CD14-positive monocyte (primary cell): Measurements from ENCODE around the gene ARHGAP45. TPM values are rescaled to one million over a fixed set of nuclear protein-coding genes. Genes with fewer than 3 reads are reported as not detected.
A peak's percentile ranks its signal among the peaks of the same experiment; 100 is the strongest.

Experiments
- DNase-seq, 3 donors: peaks; one replicate each; pipeline ENCODE4 v3.0.0-alpha.2; 2011 to 2022
- H2AFZ ChIP-seq: 2 replicates; pipeline ENCODE4 v1.6.0; 2012; ENCODE audit warnings: mild to moderate bottlenecking, low read depth, low read length, inconsistent platforms; ENCODE audit not compliant: insufficient read depth, poor library complexity, severe bottlenecking
- H3K27ac ChIP-seq, 2 donors: 1 replicate in 1 of 2; 2 replicates in 1 of 2; pipeline ENCODE4 v1.5.1; 2012 to 2013; ENCODE audit warnings: low read length in 2 of 2, control low read depth in 1 of 2, inconsistent platforms in 1 of 2, low read depth in 1 of 2, mild to moderate bottlenecking in 1 of 2
- H3K27me3 ChIP-seq, 2 donors: one replicate each; pipeline versions ENCODE4 v1.6.0 to v1.6.1; 2011 to 2013; ENCODE audit warnings: low read length in 2 of 2; ENCODE audit not compliant: control insufficient read depth in 2 of 2, insufficient read depth in 2 of 2
- H3K36me3 ChIP-seq, 2 donors: replicated peaks in 1 of 2; 1 replicate in 1 of 2; 2 replicates in 1 of 2; pipeline versions ENCODE4 v1.5.1 to v1.6.1; 2012 to 2013; ENCODE audit warnings: low read length in 2 of 2, control low read depth in 1 of 2, inconsistent platforms in 1 of 2, mild to moderate bottlenecking in 1 of 2; ENCODE audit not compliant: insufficient read depth in 2 of 2, control insufficient read depth in 1 of 2
- H3K4me1 ChIP-seq, 2 donors: 1 replicate in 1 of 2; 2 replicates in 1 of 2; pipeline versions ENCODE4 v1.5.1 to v1.6.1; 2012 to 2013; ENCODE audit warnings: low read length in 2 of 2, control low read depth in 1 of 2, inconsistent platforms in 1 of 2, mild to moderate bottlenecking in 1 of 2, moderate library complexity in 1 of 2; ENCODE audit not compliant: insufficient read depth in 2 of 2, control insufficient read depth in 1 of 2
- H3K4me2 ChIP-seq: replicated peaks from 2 replicates; pipeline ENCODE3; 2012; ENCODE audit warnings: low read length, moderate library complexity, mild to moderate bottlenecking; ENCODE audit not compliant: poor library complexity, severe bottlenecking; ENCODE audit errors: extremely low read depth
- H3K4me3 ChIP-seq, 3 experiments: fragments of 200-600 bp in 1 of 3; sonication (generic) in 1 of 3; replicated peaks in 1 of 3; 1 replicate in 2 of 3; 2 replicates in 1 of 3; pipeline ENCODE4 v1.5.1; 2011 to 2013; ENCODE audit warnings: low read length in 3 of 3, mild to moderate bottlenecking in 3 of 3, control low read depth in 2 of 3, low read depth in 2 of 3, inconsistent platforms in 1 of 3, moderate library complexity in 1 of 3
- H3K79me2 ChIP-seq: 2 replicates; pipeline ENCODE4 v1.6.0; 2012; ENCODE audit warnings: mild to moderate bottlenecking, control low read depth, inconsistent platforms, low read length, moderate library complexity; ENCODE audit not compliant: insufficient read depth
- H3K9ac ChIP-seq: 2 replicates; pipeline ENCODE4 v1.6.0; 2017; ENCODE audit warnings: low read length, mild to moderate bottlenecking; ENCODE audit not compliant: insufficient read depth, poor library complexity, severe bottlenecking
- H3K9me3 ChIP-seq, 2 donors: replicated peaks in 1 of 2; 1 replicate in 1 of 2; 2 replicates in 1 of 2; pipeline versions ENCODE4 v1.5.1 to v1.6.1; 2012 to 2013; ENCODE audit warnings: low read length in 2 of 2, control low read depth in 1 of 2; ENCODE audit not compliant: control insufficient read depth in 1 of 2, insufficient read depth in 1 of 2
- H4K20me1 ChIP-seq: 2 replicates; pipeline ENCODE4 v1.6.0; 2012; ENCODE audit warnings: mild to moderate bottlenecking, low read length, control low read depth, moderate library complexity; ENCODE audit not compliant: insufficient read depth
- H3K27ac Mint-ChIP-seq, 7 donors: one replicate each; pipeline ENCODE4 v1.8.0; 2020; ENCODE audit warnings: mild to moderate bottlenecking in 7 of 7, mixed read lengths in 7 of 7, moderate library complexity in 6 of 7, inconsistent platforms in 2 of 7
- H3K27me3 Mint-ChIP-seq, 3 donors: one replicate each; pipeline ENCODE4 v1.8.0; 2021 to 2022; ENCODE audit warnings: low read depth in 3 of 3, mild to moderate bottlenecking in 3 of 3, mixed read lengths in 3 of 3, moderate library complexity in 3 of 3, inconsistent platforms in 1 of 3
- H3K36me3 Mint-ChIP-seq, 2 donors: one replicate each; pipeline ENCODE4 v1.8.0; 2020; ENCODE audit warnings: mixed read lengths in 2 of 2, inconsistent platforms in 1 of 2, mild to moderate bottlenecking in 1 of 2
- H3K4me1 Mint-ChIP-seq: one replicate; pipeline ENCODE4 v1.8.0; 2020; ENCODE audit warnings: mild to moderate bottlenecking, mixed read lengths
- H3K4me3 Mint-ChIP-seq, 2 donors: one replicate each; pipeline ENCODE4 v1.8.0; 2020; ENCODE audit warnings: mild to moderate bottlenecking in 2 of 2, mixed read lengths in 2 of 2, moderate library complexity in 1 of 2
- H3K9me3 Mint-ChIP-seq, 7 donors: one replicate each; pipeline ENCODE4 v1.8.0; 2020 to 2022; ENCODE audit warnings: mixed read lengths in 7 of 7, mild to moderate bottlenecking in 6 of 7, moderate library complexity in 6 of 7, inconsistent platforms in 2 of 7
- WGBS: methylation state at CpG from one replicate; pipeline ENCODE4 v1.1.5; 2013; ENCODE audit warnings: missing lambda C conversion rate; ENCODE audit not compliant: insufficient coverage; 5-methylcytosine and 5-hydroxymethylcytosine counted together
- intact Hi-C, 2 donors: fragments of 100-400 bp; cut with micrococcal nuclease; formaldehyde crosslinking; loops; one replicate each; pipeline versions ENCODE4 v1.15.0 to v1.15.1; 2023
- polyA plus RNA-seq, 3 donors: library from polyadenylated mRNA; depleted of rRNA in 1 of 3; unstranded in 2 of 3; stranded (reverse) in 1 of 3; fragments of 300-500 nt in 2 of 3; fragments of >200 nt in 1 of 3; fragmentation: Illumina TruSeq in 2 of 3; gene quantifications; 1 replicate in 2 of 3; 2 replicates in 1 of 3; pipeline ENCODE4 v1.2.3, GENCODE V29; 2012 to 2021
- TF ChIP-seq, protein P1 (sequence below): fragments of 200-600 bp; IDR thresholded peaks from one replicate; pipeline ENCODE4 v1.8.0; 2022; ENCODE audit warnings: antibody characterized with exemption, mild to moderate bottlenecking

The ARHGAP45 gene
- polyA plus RNA-seq, 3 donors = 108 to 308 (median 137) TPM

DNA sequence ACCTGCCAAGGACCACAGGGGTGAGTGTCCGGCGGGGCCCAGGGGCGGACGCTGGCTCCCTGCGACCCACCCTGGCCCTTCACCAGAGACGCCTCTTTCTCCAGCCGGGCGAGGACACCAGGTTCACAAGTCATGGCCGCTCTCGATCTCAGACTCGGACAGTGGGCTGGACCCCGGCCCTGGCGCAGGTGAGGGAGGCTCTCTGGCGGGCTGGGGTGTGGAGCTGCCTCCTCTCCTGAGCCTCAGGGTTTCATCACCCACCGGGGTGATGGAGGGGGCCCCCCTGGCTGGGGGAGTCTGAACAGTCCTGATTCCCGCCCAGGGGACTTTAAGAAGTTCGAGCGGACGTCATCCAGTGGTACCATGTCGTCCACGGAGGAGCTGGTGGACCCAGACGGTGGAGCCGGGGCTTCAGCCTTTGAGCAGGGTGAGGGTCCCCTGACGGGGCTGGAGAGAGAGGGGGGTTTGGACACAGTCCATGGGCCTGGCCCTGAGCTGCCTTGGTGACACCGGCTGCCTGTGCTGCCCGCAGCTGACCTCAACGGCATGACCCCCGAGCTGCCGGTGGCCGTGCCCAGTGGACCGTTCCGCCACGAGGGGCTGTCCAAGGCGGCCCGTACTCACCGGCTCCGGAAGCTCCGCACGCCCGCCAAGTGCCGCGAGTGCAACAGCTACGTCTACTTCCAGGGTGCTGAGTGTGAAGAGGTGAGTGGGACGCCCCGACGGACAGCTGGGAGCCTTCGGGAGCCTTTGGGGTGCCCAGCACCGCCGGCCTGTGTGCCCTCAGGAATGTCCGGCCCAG is 13.6 kb downstream of the ARHGAP45 start:
- H3K9ac ChIP-seq = no peak overlapping the region
- H3K4me1 ChIP-seq = peaks cover 49 to 79% of the 10 kb centered on the region in 2 donors
- Mint-ChIP-seq H3K36me3 (peaks cover 56 to 94% of the 10 kb centered on the region in 2 donors), H3K9me3 (no peaks in the 10 kb centered on the region), H3K27me3 (peaks cover 0 to 2% (median 0%) of the 10 kb centered on the region in 3 donors), H3K4me1 (peaks cover 47% of the 10 kb centered on the region), H3K27ac (peak overlapping the region in 3 of 7 donors; percentile 64 to 88 (median 75)), H3K4me3 (no peak overlapping the region)
- intact Hi-C loops = no loop called here
- peaks cover 95% of the 10 kb centered on the region for H3K79me2 ChIP-seq
- H3K36me3 ChIP-seq = peaks cover 83 to 84% of the 10 kb centered on the region in 2 donors
- H3K4me3 ChIP-seq = no peak overlapping the region
- H3K27ac ChIP-seq = peak overlapping the region in 1 of 2 donors; percentile 16
- DNase-seq = no peak
- no peak overlapping the region for H3K4me2 ChIP-seq
- no peaks in the 10 kb centered on the region for H3K9me3 ChIP-seq
- H3K27me3 ChIP-seq = no peaks in the 10 kb centered on the region
- H4K20me1 ChIP-seq = peaks cover 100% of the 10 kb centered on the region
- WGBS = 98% methylated on average over 40 of the region's 50 CpGs
- no peak overlapping the region for H2AFZ ChIP-seq
- TF ChIP-seq, protein P1, sequence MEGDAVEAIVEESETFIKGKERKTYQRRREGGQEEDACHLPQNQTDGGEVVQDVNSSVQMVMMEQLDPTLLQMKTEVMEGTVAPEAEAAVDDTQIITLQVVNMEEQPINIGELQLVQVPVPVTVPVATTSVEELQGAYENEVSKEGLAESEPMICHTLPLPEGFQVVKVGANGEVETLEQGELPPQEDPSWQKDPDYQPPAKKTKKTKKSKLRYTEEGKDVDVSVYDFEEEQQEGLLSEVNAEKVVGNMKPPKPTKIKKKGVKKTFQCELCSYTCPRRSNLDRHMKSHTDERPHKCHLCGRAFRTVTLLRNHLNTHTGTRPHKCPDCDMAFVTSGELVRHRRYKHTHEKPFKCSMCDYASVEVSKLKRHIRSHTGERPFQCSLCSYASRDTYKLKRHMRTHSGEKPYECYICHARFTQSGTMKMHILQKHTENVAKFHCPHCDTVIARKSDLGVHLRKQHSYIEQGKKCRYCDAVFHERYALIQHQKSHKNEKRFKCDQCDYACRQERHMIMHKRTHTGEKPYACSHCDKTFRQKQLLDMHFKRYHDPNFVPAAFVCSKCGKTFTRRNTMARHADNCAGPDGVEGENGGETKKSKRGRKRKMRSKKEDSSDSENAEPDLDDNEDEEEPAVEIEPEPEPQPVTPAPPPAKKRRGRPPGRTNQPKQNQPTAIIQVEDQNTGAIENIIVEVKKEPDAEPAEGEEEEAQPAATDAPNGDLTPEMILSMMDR = no peak

DNA sequence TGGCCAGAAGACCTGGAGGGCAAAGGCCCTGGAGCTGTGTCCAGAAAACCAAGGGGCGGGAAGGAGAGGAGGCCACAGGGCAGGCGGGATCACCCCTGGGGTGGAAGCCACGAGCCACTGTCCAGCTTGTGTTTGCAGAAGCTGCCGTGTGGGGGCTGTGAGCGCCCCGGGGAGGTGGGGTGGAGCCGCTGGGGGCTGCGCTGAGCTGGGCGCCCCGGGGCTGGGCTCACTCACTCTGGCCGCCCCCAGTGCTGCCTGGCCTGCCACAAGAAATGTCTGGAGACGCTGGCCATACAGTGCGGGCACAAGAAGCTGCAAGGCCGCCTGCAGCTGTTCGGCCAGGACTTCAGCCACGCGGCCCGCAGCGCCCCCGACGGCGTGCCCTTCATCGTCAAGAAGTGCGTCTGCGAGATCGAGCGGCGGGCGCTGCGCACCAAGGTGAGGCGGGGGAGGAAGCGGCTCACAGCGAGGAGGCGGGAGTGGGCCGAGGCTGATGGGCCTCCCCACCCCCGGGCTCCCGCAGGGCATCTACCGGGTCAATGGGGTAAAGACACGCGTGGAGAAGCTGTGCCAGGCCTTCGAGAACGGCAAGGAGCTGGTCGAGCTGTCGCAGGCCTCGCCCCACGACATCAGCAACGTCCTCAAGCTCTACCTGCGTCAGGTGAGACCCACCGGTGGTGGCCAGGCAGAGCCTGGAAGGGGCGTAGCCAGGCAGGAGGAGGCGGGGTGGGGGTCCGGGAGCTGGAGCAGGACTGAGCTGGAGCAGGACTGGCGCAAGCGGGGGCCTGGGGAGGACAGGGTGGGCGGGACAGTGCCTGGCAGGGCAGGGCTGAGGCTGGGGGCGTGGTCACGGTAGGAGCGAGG is 14.6 kb downstream of the ARHGAP45 start:
- intact Hi-C loops = no loop called here
- no peak for DNase-seq
- Mint-ChIP-seq H3K9me3 (no peaks in the 10 kb centered on the region), H3K36me3 (peaks cover 55 to 96% of the 10 kb centered on the region in 2 donors), H3K27ac (peak overlapping the region in 6 of 7 donors; percentile 50 to 88 (median 69)), H3K4me3 (no peak overlapping the region), H3K4me1 (peaks cover 45% of the 10 kb centered on the region), H3K27me3 (peaks cover 0 to 3% (median 0%) of the 10 kb centered on the region in 3 donors)
- peaks cover 100% of the 10 kb centered on the region for H4K20me1 ChIP-seq
- no peak overlapping the region for H3K4me3 ChIP-seq
- WGBS = 96% methylated on average over 38 of the region's 58 CpGs
- H3K79me2 ChIP-seq = peaks cover 95% of the 10 kb centered on the region
- no peaks in the 10 kb centered on the region for H3K27me3 ChIP-seq
- no peak overlapping the region for H3K9ac ChIP-seq
- H3K27ac ChIP-seq = peak overlapping the region in 1 of 2 donors; percentile 12
- TF ChIP-seq, protein P1 = no peak
- no peaks in the 10 kb centered on the region for H3K9me3 ChIP-seq
- H3K36me3 ChIP-seq = peaks cover 83 to 85% of the 10 kb centered on the region in 2 donors
- H3K4me2 ChIP-seq = no peak overlapping the region
- peaks cover 49 to 79% of the 10 kb centered on the region in 2 donors for H3K4me1 ChIP-seq
- no peak overlapping the region for H2AFZ ChIP-seq
